GM12891 (cell line): ENCODE data around the gene MUC6.

Experiments used
- PAX5 ChIP-seq: IDR thresholded peaks from 2 replicates; pipeline ENCODE4 v1.6.1; 2011; ENCODE audit warnings: low read length, moderate library complexity, mild to moderate bottlenecking; ENCODE audit not compliant: insufficient read depth, severe bottlenecking
- POLR2A ChIP-seq: IDR thresholded peaks from 2 replicates; pipeline ENCODE4 v1.6.1; 2011; ENCODE audit warnings: low read depth, low read length, control low read depth
- POLR2AphosphoS5 ChIP-seq: IDR thresholded peaks from 2 replicates; pipeline ENCODE4 v1.6.1; 2011; ENCODE audit warnings: low read depth, low read length, control low read depth
- POU2F2 ChIP-seq: IDR thresholded peaks from 2 replicates; pipeline ENCODE4 v1.6.1; 2011; ENCODE audit warnings: low read depth, mild to moderate bottlenecking, control low read depth, low read length, moderate library complexity
- SPI1 ChIP-seq: IDR thresholded peaks from 2 replicates; pipeline ENCODE4 v1.6.1; 2011; ENCODE audit warnings: low read depth, low read length, control low read depth
- TAF1 ChIP-seq: IDR thresholded peaks from 2 replicates; pipeline ENCODE4 v1.6.1; 2011; ENCODE audit warnings: low read depth, low read length, control low read depth

DNA sequence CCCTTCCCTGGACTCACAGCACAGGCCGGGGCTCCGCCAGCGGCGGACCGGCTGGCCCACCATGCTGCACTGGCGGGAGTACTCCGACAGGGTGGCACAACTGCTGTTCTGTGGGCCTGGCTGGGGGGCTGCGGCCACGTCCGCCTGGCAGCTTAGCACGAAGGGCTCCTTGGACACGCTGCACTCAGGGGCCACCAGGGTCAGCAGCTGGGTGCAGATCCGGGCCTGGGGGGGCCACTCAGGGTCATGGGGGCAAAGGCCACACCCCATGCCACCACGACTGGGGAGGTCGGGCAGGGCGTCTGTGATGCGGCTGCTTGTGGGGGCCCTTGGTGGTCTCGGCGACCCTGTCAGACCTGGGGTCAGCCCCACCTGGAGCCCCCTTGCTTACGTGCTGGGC lies 6.0 kb downstream of the MUC6 start:
- TF ChIP-seq POLR2A, result no peak
- no peak for TF ChIP-seq TAF1
- no peak for TF ChIP-seq SPI1
- TF ChIP-seq POU2F2, result no peak
- TF ChIP-seq POLR2AphosphoS5, result no peak
- TF ChIP-seq PAX5, result no peak
